HG03354 (cell line): ENCODE measurements around the gene CDYL.
"Not testable (repeated sequence)": the region's sequence is repeated elsewhere in the genome, so short reads cannot be mapped to it uniquely, and the experiment has no call there.

Source experiments
- ATAC-seq: cut with Tn5 transposase; IDR thresholded peaks from one replicate; pipeline ENCODE4 v1.9.1; 2021; ENCODE audit warnings: mild to moderate bottlenecking; ENCODE audit not compliant: unreplicated experiment, poor library complexity, severe bottlenecking

CDYL gene

DNA sequence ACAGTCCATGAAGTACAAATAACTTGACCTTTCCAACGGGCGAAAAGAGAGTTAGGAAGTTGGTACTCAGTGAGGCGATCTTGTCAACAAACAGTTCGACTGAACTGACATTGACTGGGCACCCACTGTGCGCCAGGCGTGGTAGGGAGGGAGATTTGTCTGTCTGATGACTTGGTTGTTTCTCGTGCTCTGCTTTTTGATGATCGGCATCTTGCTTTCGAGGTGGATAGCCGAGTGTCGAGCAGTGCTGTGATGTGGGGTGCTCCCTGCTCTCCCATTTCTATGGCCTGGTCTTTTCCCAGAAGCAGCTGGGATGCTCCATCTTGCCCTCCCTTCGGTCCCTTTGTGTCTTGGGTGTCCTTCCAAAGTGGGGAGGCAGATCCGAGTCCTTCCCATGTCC is 197.2 kb downstream of the CDYL start:
- ATAC-seq: no peak

DNA sequence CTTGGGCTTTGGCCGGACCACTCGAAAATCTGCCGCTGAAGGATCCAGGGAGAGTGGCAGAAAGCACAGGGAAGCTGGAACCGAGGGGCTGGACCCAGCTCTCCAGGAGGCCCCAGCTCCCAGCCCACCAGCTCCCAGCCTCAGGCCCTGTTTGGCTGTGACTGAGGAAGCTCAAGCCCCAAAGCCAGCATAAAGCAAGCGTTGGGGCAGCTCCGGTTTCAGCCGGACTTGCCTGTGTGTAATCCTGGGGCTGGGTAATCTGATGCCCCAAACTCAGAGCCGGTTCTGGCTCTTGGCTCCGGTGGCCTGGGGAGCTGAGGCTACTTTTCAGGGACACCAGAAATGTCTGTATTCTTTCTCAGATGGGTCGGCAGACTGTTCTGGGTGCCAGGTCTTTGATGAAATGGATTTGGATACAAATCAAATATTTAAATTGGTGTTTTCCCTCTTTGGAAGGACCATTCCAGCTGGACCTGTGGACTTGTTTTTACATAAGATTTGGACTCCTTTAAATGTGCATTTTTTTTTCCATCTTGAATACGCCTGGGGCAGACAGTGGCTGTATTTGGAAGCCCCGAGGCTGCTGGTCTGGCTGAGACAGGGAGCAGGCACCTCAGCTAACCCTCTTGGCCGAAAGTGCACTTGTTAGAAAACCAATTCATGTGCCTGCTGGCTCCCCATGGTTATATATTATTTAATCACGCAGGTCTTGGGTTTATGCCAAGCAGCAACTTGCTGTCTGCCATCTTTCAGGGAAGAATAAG is 198.0 kb downstream of the CDYL start:
- ATAC-seq: no peak

DNA sequence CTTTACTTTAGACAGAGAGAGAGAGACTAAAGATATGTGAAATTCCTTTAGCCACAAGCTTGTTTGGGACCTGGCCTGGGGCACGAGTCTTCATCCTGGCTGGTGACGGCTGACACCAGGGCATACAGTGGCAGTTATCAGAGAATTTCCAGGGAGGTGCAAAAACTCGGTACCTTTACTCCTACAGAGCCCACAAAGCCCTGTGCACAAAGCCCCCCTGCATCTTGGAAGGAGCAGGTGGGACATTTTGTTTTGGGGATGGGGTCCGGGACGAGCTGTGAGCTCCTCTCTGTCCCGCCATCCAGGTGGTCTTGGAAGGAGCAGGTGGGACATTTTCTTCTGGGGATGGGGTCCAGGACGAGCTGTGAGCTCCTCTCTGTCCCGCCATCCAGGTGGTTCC is 198.8 kb downstream of the CDYL start:
- ATAC-seq: no peak

GRCh38 chr6:4975506-4975905 is 199.3 kb downstream of the CDYL start:
- ATAC-seq: no peak

DNA sequence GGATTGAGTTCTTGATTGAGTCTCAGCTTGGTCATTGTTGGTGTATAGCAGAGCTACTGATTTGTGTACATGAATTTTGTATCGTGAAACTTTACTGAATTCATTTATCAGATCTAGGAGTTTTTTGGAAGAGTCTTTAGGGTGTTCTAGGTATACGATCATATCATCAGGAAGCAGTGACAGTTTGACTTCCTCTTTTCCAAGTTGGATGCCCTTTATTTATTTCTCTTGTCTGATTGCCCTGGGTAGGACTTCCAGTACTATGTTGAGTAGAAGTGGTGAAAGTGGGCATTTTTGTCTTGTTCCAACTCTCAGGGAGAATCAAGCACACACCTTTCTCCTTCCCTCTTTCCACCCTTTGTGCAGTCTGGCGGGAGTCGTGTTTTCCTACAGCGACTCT is 201.3 kb downstream of the CDYL start:
- ATAC-seq: no peak

DNA sequence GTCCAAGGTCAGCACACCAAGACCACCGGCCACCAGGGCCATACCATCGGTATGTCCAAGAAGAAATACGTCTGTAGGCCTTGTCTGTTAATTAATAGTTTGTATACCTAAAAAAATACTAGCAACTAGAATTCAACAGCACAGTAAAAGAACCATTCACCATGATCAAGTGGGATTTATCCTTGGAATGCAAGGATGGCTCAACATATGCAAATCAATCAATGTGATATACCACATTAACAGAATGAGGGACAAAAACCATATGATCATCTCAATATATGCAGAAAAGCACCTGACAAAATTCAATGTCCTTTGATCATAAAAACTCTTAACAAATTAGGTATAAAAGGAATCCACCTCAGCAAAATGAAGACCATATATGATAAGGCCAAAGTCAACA is 203.2 kb downstream of the CDYL start:
- no peak for ATAC-seq

DNA sequence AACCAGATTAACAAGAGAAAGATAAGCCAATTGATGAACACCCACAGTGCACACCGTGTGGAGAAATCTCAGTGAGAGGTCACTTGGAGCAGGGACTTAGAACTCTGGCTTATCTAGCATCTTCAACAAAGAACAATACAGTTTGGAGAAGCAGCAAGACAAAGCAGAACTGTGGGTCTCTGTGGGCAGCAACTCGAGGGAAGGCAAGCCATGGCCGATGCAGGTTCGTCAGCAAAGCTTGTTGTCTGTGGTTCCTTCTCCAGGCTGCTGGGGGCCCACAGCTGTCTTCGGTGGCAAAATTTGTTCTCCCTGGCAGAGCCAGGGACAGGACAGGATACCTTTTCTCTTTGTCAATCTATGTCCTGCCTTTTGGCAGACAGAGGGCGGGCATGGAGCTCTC is 205.6 kb downstream of the CDYL start:
- no peak for ATAC-seq

DNA sequence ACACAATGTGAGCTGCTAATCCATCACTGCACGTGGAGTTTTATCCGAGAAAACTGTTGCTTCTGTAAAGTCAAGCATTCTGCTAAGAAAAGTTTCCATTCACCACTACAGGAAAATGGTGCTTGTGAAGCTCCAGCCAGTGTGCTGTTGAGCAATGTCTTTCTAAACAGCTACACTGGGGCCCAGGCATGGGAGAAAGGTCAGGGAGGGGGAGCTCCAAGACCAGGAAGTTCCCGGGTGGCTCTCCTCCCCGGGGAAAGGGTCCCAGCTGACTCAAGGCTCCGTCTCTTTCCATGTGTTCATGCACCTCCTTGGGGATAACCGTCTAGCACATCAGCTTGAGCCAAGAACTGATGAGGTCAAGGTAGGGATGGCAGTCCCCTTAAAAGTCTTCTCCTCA is 207.1 kb downstream of the CDYL start:
- ATAC-seq: no peak

DNA sequence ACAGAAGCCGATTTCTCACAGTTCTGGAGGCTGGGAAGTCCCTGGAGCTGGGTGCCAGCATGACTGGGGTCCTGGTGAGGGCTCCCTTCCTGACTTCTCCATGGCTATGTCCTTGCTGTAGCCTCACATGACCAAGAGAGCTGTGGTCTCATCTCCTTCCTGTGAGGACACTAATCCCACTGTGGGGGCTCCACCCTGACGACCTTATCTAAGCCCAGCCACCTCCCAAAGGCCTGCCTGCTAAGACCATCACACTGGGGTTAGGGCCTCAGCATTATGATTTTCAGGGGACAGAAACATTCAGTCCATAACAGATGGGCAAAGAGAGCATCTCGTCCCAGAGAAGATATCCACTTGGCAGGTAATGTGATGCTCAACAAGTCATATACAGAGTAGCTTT is 210.8 kb downstream of the CDYL start:
- no peak for ATAC-seq

- ATAC-seq: no peak
Measured at GRCh38 chr6:4987432-4987831, 211.2 kb downstream of the CDYL start.

GRCh38 chr6:4994741-4995140 is 218.5 kb downstream of the CDYL start:
- ATAC-seq: no peak

- ATAC-seq: no peak
Measured at GRCh38 chr6:4997862-4998261, 221.7 kb downstream of the CDYL start.

GRCh38 chr6:4999586-4999985 is 223.4 kb downstream of the CDYL start:
- no peak for ATAC-seq

- peak; percentile 91 for ATAC-seq
Measured at GRCh38 chr6:5003604-5004372, 227.6 kb downstream of the CDYL start, which contains the start of gene RPP40. Gene RPP40 (minus strand): TSS chr6:5004037. CDS start chr6:5004002, 35 bp downstream.

- peak; percentile 2 for ATAC-seq
Measured at GRCh38 chr6:5004373-5005037, 228.3 kb downstream of the CDYL start.

DNA sequence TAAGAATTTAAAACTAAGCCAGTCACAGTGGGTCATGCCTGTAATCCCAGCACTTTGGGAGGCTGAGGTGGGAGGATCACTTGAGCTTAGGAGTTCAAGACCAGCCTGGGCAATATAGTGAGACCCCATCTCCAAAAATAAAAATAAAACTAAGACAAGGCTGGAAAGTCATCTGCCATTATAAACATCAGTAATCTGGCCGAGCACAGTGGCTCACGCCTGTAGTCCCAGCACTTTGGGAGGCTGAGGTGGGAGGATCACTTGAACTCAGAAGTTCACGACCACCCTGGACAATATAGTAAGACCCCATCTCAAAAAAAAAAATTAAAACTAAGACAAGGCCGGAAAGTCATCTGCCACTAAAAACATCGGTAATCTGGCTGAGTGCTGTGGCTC is 228.8 kb downstream of the CDYL start:
- ATAC-seq: not testable (repeated sequence)
